AG08396 (cell line): Measurements from ENCODE around the gene SLC4A2.

Experiments used
- DNase-seq: peaks from one replicate; pipeline ENCODE4 v3.0.0; 2012; ENCODE audit warnings: low spot score, mixed read lengths

The SLC4A2 gene

DNA sequence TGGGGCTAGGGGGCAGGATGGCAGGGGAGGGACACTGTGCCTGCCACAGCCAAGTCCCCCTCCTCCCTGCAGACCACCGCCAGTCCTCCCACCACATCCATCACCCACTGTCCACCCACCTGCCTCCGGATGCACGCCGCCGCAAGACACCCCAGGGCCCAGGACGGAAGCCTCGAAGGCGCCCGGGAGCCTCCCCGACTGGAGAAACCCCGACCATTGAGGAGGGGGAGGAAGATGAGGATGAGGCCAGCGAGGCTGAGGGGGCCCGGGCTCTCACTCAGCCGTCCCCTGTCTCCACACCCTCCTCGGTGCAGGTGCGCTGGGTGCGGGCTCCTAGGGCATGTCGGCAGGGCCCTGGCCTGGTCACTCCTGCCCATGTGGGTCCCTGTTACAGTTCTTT is 5.1 kb downstream of the SLC4A2 start:
- DNase-seq, result no peak

GRCh38 chr7:151064993-151065392 is 5.6 kb downstream of the SLC4A2 start:
- no peak for DNase-seq

DNA sequence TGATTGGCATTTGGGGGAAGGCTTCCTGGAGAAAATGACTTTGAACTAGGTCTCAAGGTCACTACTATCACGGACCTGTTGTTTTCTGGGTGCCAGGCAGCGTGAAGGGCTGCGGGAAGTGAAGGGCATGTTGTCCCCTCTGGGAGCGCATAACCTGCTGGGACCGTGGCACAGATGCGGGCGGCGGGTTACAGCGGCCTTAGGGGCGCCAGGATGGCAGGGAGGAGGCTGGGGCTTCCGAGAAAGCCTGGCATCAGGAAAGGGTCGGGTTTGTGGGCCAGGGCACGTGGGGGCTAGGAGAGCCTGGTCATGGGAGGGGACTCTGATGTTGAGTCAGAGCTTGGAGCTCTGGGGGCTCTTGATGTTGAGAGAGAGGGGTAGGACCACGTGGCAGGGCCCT is 6.1 kb downstream of the SLC4A2 start:
- no peak for DNase-seq

- no peak for DNase-seq
Measured at GRCh38 chr7:151066273-151066974, 7.0 kb downstream of the SLC4A2 start.

- no peak for DNase-seq
Measured at GRCh38 chr7:151068069-151068773, 8.8 kb downstream of the SLC4A2 start.

DNA sequence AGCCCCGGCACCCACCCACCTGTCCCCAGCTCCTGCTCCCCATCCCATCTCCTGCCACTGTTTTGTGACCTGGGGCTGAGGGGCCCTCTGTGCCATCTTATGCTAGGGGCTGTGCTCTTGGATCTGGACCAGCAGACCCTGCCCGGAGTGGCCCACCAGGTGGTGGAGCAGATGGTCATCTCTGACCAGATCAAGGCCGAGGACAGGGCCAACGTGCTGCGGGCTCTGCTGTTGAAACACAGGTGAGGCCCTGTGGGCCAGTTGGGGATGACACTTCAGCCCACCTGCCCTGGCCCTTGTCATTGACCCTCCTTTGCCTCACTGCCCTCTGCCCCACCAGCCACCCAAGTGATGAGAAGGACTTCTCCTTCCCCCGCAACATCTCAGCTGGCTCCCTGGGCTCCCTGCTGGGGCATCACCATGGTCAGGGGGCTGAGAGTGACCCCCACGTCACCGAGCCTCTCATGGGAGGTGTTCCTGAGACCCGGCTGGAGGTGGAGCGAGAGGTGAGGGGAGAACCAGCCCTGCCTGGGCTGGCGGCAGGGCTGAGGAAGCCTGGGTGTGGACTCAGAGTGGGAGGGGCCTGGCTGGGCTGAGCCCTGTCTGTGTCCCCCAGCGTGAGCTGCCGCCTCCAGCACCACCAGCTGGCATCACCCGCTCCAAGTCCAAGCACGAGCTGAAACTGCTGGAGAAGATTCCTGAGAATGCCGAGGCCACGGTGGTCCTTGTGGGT is 10.6 kb downstream of the SLC4A2 start:
- DNase-seq, result no peak

GRCh38 chr7:151070574-151070960 is 11.2 kb downstream of the SLC4A2 start:
- DNase-seq, result no peak

GRCh38 chr7:151071032-151071866 is 11.9 kb downstream of the SLC4A2 start:
- DNase-seq, result no peak

GRCh38 chr7:151073990-151074389 is 14.6 kb downstream of the SLC4A2 start:
- DNase-seq, result no peak

- DNase-seq, result no peak
Measured at GRCh38 chr7:151074817-151075661, 15.7 kb downstream of the SLC4A2 start.

DNA sequence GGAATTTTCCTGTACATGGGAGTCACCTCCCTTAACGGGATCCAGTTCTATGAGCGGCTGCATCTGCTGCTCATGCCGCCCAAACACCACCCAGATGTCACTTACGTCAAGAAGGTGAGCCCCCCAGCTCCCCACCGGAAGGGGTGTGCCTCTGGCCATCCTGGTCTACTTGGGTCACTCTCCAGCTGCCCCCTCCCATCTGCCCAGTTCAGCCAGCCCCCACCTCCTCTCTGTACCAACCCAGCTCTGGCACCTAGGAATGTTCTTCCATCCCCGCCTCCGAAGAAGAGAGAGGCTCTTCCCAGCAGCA is 16.2 kb downstream of the SLC4A2 start:
- no peak for DNase-seq

DNA sequence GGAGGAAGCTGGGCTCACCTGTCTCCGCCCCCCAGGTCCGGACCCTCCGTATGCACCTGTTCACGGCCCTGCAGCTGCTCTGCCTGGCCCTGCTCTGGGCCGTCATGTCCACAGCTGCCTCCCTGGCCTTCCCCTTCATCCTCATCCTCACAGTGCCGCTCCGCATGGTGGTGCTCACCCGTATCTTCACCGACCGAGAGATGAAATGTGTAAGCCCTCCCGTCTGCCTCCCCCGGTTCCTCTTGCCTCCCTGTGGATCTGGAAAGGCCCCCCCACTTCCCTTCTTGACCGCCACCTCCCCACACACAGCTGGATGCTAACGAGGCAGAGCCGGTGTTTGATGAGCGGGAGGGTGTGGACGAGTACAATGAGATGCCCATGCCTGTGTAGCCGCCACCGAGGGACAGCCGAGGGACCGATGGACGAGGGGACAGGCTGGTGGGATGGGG is 16.6 kb downstream of the SLC4A2 start:
- DNase-seq, result no peak

GRCh38 chr7:151076863-151077704 is 17.7 kb downstream of the SLC4A2 start:
- peak; percentile 58 for DNase-seq

DNA sequence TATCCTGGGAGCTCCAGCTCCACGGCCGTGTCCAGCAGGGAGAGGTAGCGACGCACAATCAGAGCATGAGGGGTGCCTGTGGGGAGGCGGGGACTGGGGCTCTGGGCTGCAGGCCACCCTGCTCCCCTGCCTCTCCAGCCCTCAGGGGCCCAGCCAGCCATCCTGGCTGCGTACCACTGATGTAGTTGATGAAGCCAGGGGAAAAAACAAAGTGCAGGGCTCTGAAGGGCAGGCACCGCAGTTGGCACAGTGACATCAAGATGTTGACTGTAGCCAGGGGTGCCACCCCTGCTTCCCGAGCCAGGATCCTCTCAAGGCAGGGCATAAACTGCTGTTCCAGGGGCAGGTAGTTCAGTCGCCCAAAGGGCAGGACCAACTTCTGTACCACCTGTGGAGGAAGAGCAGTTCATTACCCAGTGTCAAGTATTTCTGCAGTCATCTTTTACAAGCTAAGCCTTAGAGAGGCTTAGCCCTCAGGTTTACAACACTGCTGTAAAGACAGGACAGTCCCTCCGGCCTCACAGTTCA is 18.4 kb downstream of the SLC4A2 start:
- no peak for DNase-seq

DNA sequence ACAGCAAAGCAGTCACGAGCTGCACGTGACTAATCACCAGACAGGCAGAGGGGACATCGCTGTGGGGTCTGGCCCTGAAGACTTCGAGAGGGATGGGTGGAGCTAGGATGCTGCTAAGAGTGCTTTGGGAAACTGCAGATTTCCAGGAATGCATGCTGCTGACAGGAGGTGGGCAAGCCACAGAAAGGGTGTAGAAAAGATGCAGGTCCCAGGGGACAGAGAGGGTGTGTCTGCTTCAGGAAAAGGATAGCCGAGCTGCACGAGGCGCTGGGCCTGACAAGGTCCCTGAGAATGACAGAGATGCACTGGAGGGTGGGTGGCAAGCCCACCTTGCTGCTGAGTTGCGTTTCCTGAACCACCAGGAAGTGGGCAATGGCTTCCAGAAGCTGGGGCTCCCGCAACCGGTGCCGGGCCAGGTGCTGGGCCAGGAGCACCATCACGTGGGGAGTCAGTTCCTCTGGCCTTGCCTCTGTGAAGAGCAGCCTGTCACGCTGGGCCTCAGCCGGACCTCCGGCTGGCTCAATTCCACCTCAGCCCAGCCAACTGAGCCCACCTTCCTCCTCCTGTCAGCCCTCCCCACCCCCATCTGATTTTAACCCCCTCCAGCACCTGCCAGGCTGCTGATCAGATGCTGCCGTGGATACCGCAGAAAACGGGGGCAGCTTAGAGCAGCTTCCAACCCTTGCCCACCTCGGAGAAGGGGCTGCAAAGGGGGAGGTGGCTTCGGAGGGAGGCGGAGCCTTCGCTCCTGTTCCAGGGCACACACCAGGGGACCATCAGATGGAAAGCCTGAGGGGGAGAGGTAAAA is 19.0 kb downstream of the SLC4A2 start:
- no peak for DNase-seq

DNA sequence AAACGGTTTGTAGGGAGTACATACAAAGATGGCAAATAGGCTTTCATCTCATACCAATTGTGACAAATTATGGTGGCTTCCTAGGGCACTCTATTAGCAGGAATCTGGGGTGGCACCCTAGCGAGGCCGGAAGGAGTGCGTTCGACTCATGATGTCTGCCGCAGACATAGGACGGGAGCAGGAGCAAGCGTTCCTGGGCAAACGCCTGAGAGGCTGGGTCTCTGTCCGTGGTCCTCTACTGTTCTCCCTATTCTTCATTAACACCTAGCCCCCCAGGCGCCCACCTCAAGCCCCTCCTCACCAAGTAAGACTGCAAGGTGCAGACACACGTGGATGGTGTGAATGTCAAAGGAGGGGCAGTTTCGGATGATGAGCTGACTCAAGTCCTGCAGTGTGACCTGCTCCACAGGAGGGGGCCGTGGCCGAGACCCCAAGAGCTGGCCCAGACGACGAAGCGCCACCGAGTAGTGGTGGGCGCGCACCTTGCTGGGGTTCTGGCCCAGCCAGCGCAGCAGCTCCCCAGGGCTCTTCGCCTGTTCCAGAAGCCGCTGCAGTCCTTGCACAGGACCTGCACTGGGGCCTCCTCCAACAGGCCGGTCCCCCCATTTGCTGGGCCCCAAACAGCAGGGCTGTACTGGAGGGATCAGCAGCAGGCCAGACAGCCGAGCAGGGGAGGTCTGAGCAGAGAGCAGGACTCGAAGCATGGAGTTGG is 20.0 kb downstream of the SLC4A2 start:
- no peak for DNase-seq

DNA sequence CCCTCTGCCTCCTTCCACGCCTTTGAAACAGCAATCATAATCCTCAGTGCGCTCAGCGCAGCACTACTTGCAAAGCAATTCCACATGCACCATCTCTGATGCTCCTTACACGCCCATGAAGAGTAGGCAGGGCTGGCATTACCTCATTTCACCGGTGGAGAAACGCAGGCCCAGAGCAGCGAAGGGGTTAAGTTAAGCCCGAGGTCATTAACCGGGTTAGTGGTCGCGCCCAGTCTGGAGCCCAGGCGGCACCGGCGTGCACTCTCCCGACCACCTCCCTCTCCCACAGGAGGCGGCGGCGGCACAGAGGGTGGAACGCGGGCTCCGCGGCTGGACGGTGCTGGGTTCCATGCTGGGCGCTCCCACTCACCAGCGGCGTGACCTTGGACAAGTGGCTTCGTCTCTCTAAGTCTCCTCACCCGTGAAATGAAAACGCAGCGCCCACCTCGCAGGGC is 20.7 kb downstream of the SLC4A2 start:
- DNase-seq, result peak; percentile 59

DNA sequence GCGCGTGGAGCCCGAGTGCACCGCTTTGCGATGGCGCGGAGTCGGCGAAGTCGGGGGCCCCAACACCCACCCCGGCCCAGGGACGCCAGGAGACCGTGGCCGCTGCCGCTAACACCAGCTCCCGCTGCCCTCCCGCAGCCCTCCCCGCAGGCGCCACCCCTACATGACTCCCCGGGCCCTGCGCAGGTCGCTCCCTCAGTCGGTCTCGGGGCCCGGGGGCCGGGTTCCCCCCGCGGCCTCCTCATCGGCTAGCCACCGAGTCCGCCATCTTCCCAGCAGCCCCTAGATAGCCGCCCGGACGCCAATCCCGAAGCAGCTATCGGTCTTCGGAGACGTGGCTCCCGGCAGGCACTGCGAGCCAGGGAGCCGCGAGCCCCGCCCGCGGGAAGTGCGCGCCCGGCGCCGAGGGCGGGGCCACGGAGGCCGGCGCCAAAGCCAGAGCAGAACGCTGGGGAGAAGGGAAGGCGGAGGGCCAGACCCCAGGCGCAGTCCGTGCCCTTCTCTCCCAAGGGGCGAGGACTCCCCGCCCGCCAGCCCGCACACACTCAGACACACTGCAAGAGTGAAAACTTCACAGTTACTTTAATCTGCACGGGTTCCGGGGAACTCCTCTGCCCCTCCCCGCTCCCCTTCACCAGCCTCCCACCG is 21.3 kb downstream of the SLC4A2 start, which contains the start of gene FASTK:
Gene FASTK, minus strand, starts transcription at position 288 of the 648 bp plus-strand sequence. Its CDS starts 43 bp downstream, at position 245.
- DNase-seq, result peak; percentile 97
